H1 (cell line): Measurements from ENCODE around the gene LRRTM2. TPM values are rescaled to one million over a fixed set of nuclear protein-coding genes. Genes with fewer than 3 reads are reported as not detected.

Source experiments
- HDAC2 ChIP-seq, 2 experiments: fragments of 300-600 bp in 1 of 2; sonication (generic) in 1 of 2; IDR thresholded peaks; 2 replicates each; pipeline ENCODE4 v1.6.1; 2011 to 2012; ENCODE audit warnings: low read depth in 2 of 2, low read length in 2 of 2, mild to moderate bottlenecking in 2 of 2, moderate library complexity in 2 of 2, borderline replicate concordance in 1 of 2, inconsistent platforms in 1 of 2
- NRF1 ChIP-seq: IDR thresholded peaks from 2 replicates; pipeline ENCODE4 v1.6.1; 2011; ENCODE audit warnings: mild to moderate bottlenecking, low read depth, low read length, improper control_type of control experiment
- RFX5 ChIP-seq: IDR thresholded peaks from 2 replicates; pipeline ENCODE4 v1.6.1; 2011; ENCODE audit warnings: low read depth, low read length, improper control_type of control experiment, borderline replicate concordance
- TAF7 ChIP-seq: optimal IDR thresholded peaks from 2 replicates; pipeline ENCODE3; 2011; ENCODE audit warnings: low read depth, mild to moderate bottlenecking, inconsistent platforms, low read length, moderate library complexity, borderline replicate concordance
- polyA plus RNA-seq, 7 experiments: library from polyadenylated mRNA; depleted of rRNA in 3 of 7; stranded (reverse) in 5 of 7; unstranded in 2 of 7; fragments of >200 nt in 5 of 7; fragments of 200-250 nt in 2 of 7; gene quantifications; 1 replicate in 5 of 7; 2 replicates in 1 of 7; 4 replicates in 1 of 7; pipeline versions ENCODE4 v1.2.1 to v1.2.3, GENCODE V29; 2011 to 2013; ENCODE audit warnings: missing spikeins in 2 of 7, mixed read lengths in 2 of 7
- total RNA-seq: library from RNA; stranded (reverse); fragmentation: NEBNext Ultra II Directional; extraction: Animal tissue kit (Norgen Biotek cat#: 25700); gene quantifications from 2 replicates; pipeline ENCODE4 v1.2.1, GENCODE V29; 2021
- TF ChIP-seq, protein P1 (sequence below), 3 experiments: IDR thresholded peaks; 1 replicate in 2 of 3; 2 replicates in 1 of 3; pipeline versions ENCODE4 v1.5.1 to v1.6.1; 2011; ENCODE audit warnings: low read length in 3 of 3, mild to moderate bottlenecking in 3 of 3, inconsistent platforms in 2 of 3, low read depth in 1 of 3, moderate library complexity in 1 of 3; ENCODE audit not compliant: insufficient read depth in 1 of 3; ENCODE audit errors: control extremely low read depth in 1 of 3

LRRTM2 gene
- total and polyA plus RNA-seq, 2 of the 8 experiments (the other 6 are each of a cell fraction or from before 2014, with no cell fraction given), result not detected

GRCh38 chr5:138901716-138902115 lies 26.6 kb upstream of the LRRTM2 start (continued):
- TF ChIP-seq, protein P1, sequence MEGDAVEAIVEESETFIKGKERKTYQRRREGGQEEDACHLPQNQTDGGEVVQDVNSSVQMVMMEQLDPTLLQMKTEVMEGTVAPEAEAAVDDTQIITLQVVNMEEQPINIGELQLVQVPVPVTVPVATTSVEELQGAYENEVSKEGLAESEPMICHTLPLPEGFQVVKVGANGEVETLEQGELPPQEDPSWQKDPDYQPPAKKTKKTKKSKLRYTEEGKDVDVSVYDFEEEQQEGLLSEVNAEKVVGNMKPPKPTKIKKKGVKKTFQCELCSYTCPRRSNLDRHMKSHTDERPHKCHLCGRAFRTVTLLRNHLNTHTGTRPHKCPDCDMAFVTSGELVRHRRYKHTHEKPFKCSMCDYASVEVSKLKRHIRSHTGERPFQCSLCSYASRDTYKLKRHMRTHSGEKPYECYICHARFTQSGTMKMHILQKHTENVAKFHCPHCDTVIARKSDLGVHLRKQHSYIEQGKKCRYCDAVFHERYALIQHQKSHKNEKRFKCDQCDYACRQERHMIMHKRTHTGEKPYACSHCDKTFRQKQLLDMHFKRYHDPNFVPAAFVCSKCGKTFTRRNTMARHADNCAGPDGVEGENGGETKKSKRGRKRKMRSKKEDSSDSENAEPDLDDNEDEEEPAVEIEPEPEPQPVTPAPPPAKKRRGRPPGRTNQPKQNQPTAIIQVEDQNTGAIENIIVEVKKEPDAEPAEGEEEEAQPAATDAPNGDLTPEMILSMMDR (IDR thresholded peaks at IDR 0.05; ENCODE audit: control extremely low read depth in 1 of 3, insufficient read depth in 1 of 3, low read depth in 1 of 3, low read length in 3 of 3), result no peak
- TF ChIP-seq RFX5 (no peak), TAF7 (no peak), NRF1 (no peak), HDAC2 (IDR thresholded peaks at IDR 0.05; ENCODE audit: borderline replicate concordance in 1 of 2, low read depth in 2 of 2, low read length in 2 of 2) (no peak)
